Dermis microvascular lymphatic vessel endothelial cell (primary cell): ENCODE measurements around the gene EYS. TPM values are rescaled to one million over a fixed set of nuclear protein-coding genes. Genes with fewer than 3 reads are reported as not detected.

Experiments
- DNase-seq, 2 donors: peaks; one replicate each; pipeline versions ENCODE4 v3.0.0 to v3.0.0-alpha.2; 2010; ENCODE audit warnings: low read depth in 2 of 2
- total RNA-seq: library from RNA; depleted of rRNA; stranded (reverse); fragments of >200 nt; gene quantifications from 2 replicates; pipeline ENCODE4 v1.2.1, GENCODE V29; 2014

Gene EYS
- total RNA-seq, 1 donor from 2014 or later, result 0.13 TPM

- DNase-seq, result no peak
These were observed 2023.9 kb downstream of the EYS start for GRCh38 chr6:63683071-63683603.

- DNase-seq, result peak in 1 of 2 donors; percentile 26
These were observed 2029.7 kb downstream of the EYS start for GRCh38 chr6:63677282-63677681.

GRCh38 chr6:63676412-63677114 lies 2030.5 kb downstream of the EYS start:
- no peak for DNase-seq

- DNase-seq, result no peak
These were observed 2031.9 kb downstream of the EYS start for GRCh38 chr6:63675138-63675537.

GRCh38 chr6:63674635-63675034 lies 2032.4 kb downstream of the EYS start:
- no peak for DNase-seq

GRCh38 chr6:63673692-63674091 lies 2033.3 kb downstream of the EYS start:
- no peak for DNase-seq

- no peak for DNase-seq
These were observed 2034.4 kb downstream of the EYS start for GRCh38 chr6:63672582-63673129.

- DNase-seq, result no peak
These were observed 2035.8 kb downstream of the EYS start for GRCh38 chr6:63671098-63671754.
